ENCODE results near the gene DSEL. TPM values are rescaled to one million over a fixed set of nuclear protein-coding genes. Genes with fewer than 3 reads are reported as not detected.

The DSEL gene
- total and polyA plus RNA-seq, 2 of the 8 experiments (the other 6 are each of a cell fraction or from before 2014, with no cell fraction given): 3.0 to 22.8 TPM

DNA sequence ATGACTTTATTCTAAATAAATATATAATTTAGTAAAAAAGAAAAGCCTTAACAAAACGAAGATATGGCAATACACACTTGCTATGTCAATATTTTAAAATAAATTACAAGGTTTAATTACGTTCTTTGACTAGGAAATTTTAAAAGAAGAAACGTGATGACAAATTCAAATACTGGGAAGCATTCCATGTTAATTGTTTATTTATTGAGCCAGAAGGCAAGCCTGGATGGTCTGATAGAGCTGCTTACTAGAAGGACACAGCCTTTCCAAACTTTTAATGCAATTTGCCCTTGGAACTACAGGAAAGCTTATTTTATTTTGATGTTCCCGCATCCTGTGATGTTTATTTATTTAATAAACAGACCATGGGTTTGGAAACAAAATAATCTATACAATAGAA, 33.4 kb upstream of the DSEL start:
- Histone ChIP-seq H2BK15ac (ENCODE audit: low read length) (no peak overlapping the region), H3K4me1 (replicated peaks in 1 of 4; ENCODE audit: control insufficient read depth in 3 of 4, insufficient read depth in 4 of 4, low read length in 3 of 4) (peaks cover 0 to 2% (median 0%) of the 10 kb centered on the region in 4 experiments; a peak in 1 of 7 replicates), H4K91ac (replicated peaks; ENCODE audit: insufficient read length, low read length) (no peak overlapping the region), H2BK12ac (ENCODE audit: low read depth, low read length) (no peak overlapping the region), H3K27ac (ENCODE audit: low read depth, low read length) (no peak overlapping the region), H3K27me3 (replicated peaks in 1 of 4; ENCODE audit: control insufficient read depth in 3 of 4, extremely low read depth in 1 of 4, insufficient read depth in 3 of 4, low read length in 3 of 4) (no peaks in the 10 kb centered on the region), H4K8ac (ENCODE audit: extremely low read depth, insufficient read depth, low read length) (no peak overlapping the region), H2AK5ac (ENCODE audit: low read depth, low read length) (no peak overlapping the region), H2AFZ (ENCODE audit: low read length) (no peak overlapping the region), H3K79me2 (ENCODE audit: control insufficient read depth in 1 of 2, insufficient read depth in 2 of 2, low read length in 2 of 2) (no peaks in the 10 kb centered on the region), H3K23me2 (ENCODE audit: low read depth, low read length) (no peaks in the 10 kb centered on the region; the same call in 1 of the 2 replicates), H3K56ac (replicated peaks; ENCODE audit: insufficient read length, low read depth, low read length) (no peak overlapping the region), H2BK120ac (replicated peaks; ENCODE audit: low read depth, low read length) (no peak overlapping the region), H4K5ac (ENCODE audit: insufficient read length, low read depth, low read length) (no peak overlapping the region), H3K79me1 (ENCODE audit: low read depth, low read length) (no peaks in the 10 kb centered on the region), H3K23ac (ENCODE audit: insufficient read length) (no peak overlapping the region), H3K14ac (ENCODE audit: insufficient read length) (no peak overlapping the region), H3K9me3 (ENCODE audit: insufficient read depth in 2 of 2, low read depth in 1 of 2, low read length in 1 of 2) (no peaks in the 10 kb centered on the region), H3K36me3 (ENCODE audit: control insufficient read depth in 2 of 4, insufficient read depth in 4 of 4, low read length in 3 of 4) (no peaks in the 10 kb centered on the region), H3K9ac (replicated peaks in 1 of 4; ENCODE audit: extremely low read depth in 1 of 4, low read depth in 3 of 4, low read length in 3 of 4) (no peak overlapping the region), H3K4ac (replicated peaks; ENCODE audit: insufficient read length, low read depth, low read length) (no peak overlapping the region), H2BK5ac (ENCODE audit: low read depth, low read length) (no peak overlapping the region), H3K4me2 (ENCODE audit: insufficient read depth in 1 of 2, low read depth in 2 of 2, low read length in 2 of 2) (no peak overlapping the region), H4K20me1 (replicated peaks in 1 of 2; ENCODE audit: control insufficient read depth in 1 of 2, insufficient read depth in 2 of 2, low read length in 2 of 2) (no peaks in the 10 kb centered on the region), H3K18ac (ENCODE audit: extremely low read depth, low read length) (no peak overlapping the region), H2BK20ac (ENCODE audit: low read length) (no peak overlapping the region), H3K4me3 (ENCODE audit: extremely low read depth in 1 of 4, insufficient read depth in 2 of 4, low read depth in 3 of 4, low read length in 4 of 4) (no peak overlapping the region)
- FAIRE-seq (no peak), DNase-seq (ENCODE audit: low read depth in 1 of 2, low spot score in 2 of 2) (no peak)
- WGBS, 2 experiments (ENCODE audit: extremely low coverage in 1 of 2, insufficient coverage in 1 of 2, insufficient read length in 1 of 2, insufficient replicate concordance in 2 of 2, low coverage in 1 of 2, low lambda C conversion rate in 2 of 2, missing lambda C conversion rate in 1 of 2): 87% methylated on average over 4 of the region's 4 CpGs; no CpG with 5 or more reads in 1 of the 2 experiments
- POLR2A ChIA-PET (ENCODE audit: partially characterized antibody): no interaction called here
- CTCF ChIA-PET (ENCODE audit: partially characterized antibody): no interaction called here
- TF ChIP-seq EGR1 (IDR thresholded peaks at IDR 0.05; ENCODE audit: borderline replicate concordance, low read depth, low read length) (no peak), CHD1 (IDR thresholded peaks at IDR 0.05; ENCODE audit: low read depth, low read length) (no peak), SIRT6 (IDR thresholded peaks at IDR 0.05; ENCODE audit: low read length) (no peak), POLR2AphosphoS5 (IDR thresholded peaks at IDR 0.05; ENCODE audit: low read depth, low read length) (no peak), SP4 (IDR thresholded peaks at IDR 0.05; ENCODE audit: low read length) (no peak)

All from H1 (cell line).